ENCODE results near the gene NSG1.

Gene NSG1

GRCh38 chr4:4411906-4412305, 25.0 kb downstream of the NSG1 start:
- TF ChIP-seq CTCF (conservative IDR thresholded peaks at IDR 0.05; ENCODE audit: low read depth, low read length): no peak
- no peak for DNase-seq (ENCODE audit: low read depth)
- no peak overlapping the region for H3K4me3 ChIP-seq (ENCODE audit: low read depth, low read length)

GRCh38 chr4:4412641-4413372, 25.9 kb downstream of the NSG1 start:
- no peak for TF ChIP-seq CTCF (conservative IDR thresholded peaks at IDR 0.05; ENCODE audit: low read depth, low read length)
- H3K4me3 ChIP-seq (ENCODE audit: low read depth, low read length): no peak overlapping the region
- no peak for DNase-seq (ENCODE audit: low read depth)

GRCh38 chr4:4413373-4413725, 26.4 kb downstream of the NSG1 start:
- no peak for TF ChIP-seq CTCF (conservative IDR thresholded peaks at IDR 0.05; ENCODE audit: low read depth, low read length)
- no peak overlapping the region for H3K4me3 ChIP-seq (ENCODE audit: low read depth, low read length)
- DNase-seq (ENCODE audit: low read depth): no peak

- no peak overlapping the region for H3K4me3 ChIP-seq (ENCODE audit: low read depth, low read length)
- DNase-seq (ENCODE audit: low read depth): no peak
- no peak for TF ChIP-seq CTCF (conservative IDR thresholded peaks at IDR 0.05; ENCODE audit: low read depth, low read length)
These were observed 26.9 kb downstream of the NSG1 start for GRCh38 chr4:4413806-4414205.

- DNase-seq (ENCODE audit: low read depth): no peak
- TF ChIP-seq CTCF (conservative IDR thresholded peaks at IDR 0.05; ENCODE audit: low read depth, low read length): no peak
- H3K4me3 ChIP-seq (ENCODE audit: low read depth, low read length): no peak overlapping the region
These were observed 28.4 kb downstream of the NSG1 start for GRCh38 chr4:4415107-4415805.

GRCh38 chr4:4415806-4416805, 29.2 kb downstream of the NSG1 start:
- DNase-seq (ENCODE audit: low read depth): no peak
- no peak overlapping the region for H3K4me3 ChIP-seq (ENCODE audit: low read depth, low read length)
- no peak for TF ChIP-seq CTCF (conservative IDR thresholded peaks at IDR 0.05; ENCODE audit: low read depth, low read length)

All from choroid plexus epithelial cell (primary cell).